ENCODE data around the gene SETD1B. TPM values are rescaled to one million over a fixed set of nuclear protein-coding genes. Genes with fewer than 3 reads are reported as not detected.
"Not testable (repeated sequence)": the region's sequence is repeated elsewhere in the genome, so short reads cannot be mapped to it uniquely, and the experiment has no call there.

The SETD1B gene
- total RNA-seq, 1 donor from 2014 or later: 19.4 TPM

DNA sequence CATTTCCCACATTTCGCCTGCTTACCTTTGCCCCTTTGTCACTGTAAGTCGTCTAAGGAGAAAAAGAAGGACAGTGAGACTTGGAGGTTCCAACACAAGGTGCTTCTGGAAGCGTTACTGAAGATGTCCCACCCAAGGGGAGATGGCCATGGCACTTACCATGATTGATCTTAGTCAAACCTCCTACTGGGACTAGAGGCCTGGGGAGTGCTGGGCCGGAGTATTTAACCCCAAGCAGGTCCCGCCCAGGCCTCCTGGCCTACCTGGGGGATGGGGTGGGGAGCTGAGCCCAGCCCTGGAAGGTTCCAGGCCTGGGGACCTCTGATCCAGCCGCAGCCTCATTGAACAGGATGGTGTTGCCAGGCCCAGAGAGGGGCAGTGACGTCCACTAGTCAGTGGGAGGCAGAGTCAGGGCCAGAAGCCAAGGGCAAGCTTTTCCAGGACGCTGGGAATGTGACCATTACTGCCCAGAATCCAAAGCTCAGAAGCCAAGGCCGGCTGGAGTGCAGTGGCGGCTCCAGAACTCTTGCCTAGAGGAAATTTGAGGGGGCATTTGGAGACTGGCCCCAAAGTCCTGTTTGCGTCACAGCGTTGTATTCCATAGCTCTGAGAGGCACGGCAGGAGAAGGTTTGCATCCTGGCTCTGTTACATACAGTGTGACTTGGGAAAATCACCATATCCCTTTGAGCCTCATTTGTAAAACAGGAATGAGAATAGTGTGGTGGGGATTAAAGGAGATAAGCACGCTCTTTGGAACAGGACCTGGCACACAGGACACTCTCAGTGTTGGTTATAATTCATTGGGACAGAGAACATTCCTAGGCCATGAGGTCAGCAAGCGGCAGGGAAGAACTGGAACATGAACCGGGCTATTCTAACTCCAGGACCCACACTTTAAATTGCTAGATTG, 55.1 kb downstream of the SETD1B start, which contains the start of gene HPD:
Gene HPD (minus strand): TSS at position 198 of the 911 bp plus-strand sequence. CDS start 36 bp downstream, at position 162.
- no peaks in the 10 kb centered on the region for H3K9me3 Mint-ChIP-seq (ENCODE audit: low read depth)
- TF ChIP-seq CTCF (IDR thresholded peaks at IDR 0.05): no peak
- DNase-seq (ENCODE audit: low spot score): no peak
- H3K27ac Mint-ChIP-seq (ENCODE audit: unreplicated experiment): peak within 1 kb of the TSS; percentile 74
- no peaks in the 10 kb centered on the region for H3K27me3 Mint-ChIP-seq (ENCODE audit: low read depth)
- peaks cover 23% of the 10 kb centered on the region for H3K4me1 Mint-ChIP-seq (ENCODE audit: low read depth)
- no peaks in the 10 kb centered on the region for H3K36me3 Mint-ChIP-seq (ENCODE audit: low read depth)
- no peak within 1 kb of the TSS for H3K4me3 Mint-ChIP-seq (ENCODE audit: unreplicated experiment)

GRCh38 chr12:121860257-121860656, 56.4 kb downstream of the SETD1B start:
- Mint-ChIP-seq H3K9me3 (ENCODE audit: low read depth) (no peaks in the 10 kb centered on the region), H3K27ac (ENCODE audit: unreplicated experiment) (no peak overlapping the region), H3K4me3 (ENCODE audit: unreplicated experiment) (no peak overlapping the region), H3K36me3 (ENCODE audit: low read depth) (no peaks in the 10 kb centered on the region), H3K4me1 (ENCODE audit: low read depth) (peaks cover 23% of the 10 kb centered on the region), H3K27me3 (ENCODE audit: low read depth) (no peaks in the 10 kb centered on the region)
- no peak for DNase-seq (ENCODE audit: low spot score)
- no peak for TF ChIP-seq CTCF (IDR thresholded peaks at IDR 0.05)

DNA sequence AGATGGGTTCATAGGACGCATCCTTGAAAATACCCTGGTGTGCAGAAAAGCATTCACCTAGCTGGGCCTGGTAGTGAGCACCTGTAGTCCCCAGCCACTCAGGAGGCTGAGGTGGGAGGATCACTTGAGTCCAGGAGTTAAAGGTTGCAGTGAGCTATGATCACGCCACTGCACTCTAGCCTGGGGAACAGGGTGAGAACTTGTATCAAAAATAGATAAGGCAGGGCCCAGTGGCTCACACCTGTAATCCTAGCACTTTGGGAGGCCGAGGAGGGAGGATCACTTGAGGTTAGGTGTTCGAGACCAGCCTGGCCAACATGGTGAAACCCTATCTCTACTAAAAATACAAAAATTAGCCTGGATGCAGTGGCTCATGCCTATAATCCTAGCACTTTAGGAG, 56.9 kb downstream of the SETD1B start:
- not testable (repeated sequence) for H3K27ac Mint-ChIP-seq (ENCODE audit: unreplicated experiment); H3K4me3 Mint-ChIP-seq (ENCODE audit: unreplicated experiment); DNase-seq (ENCODE audit: low spot score); H3K36me3 Mint-ChIP-seq (ENCODE audit: low read depth); H3K9me3 Mint-ChIP-seq (ENCODE audit: low read depth); H3K27me3 Mint-ChIP-seq (ENCODE audit: low read depth)
- H3K4me1 Mint-ChIP-seq (ENCODE audit: low read depth): peaks cover 23% of the 10 kb centered on the region

- no peak for DNase-seq (ENCODE audit: low spot score)
- Mint-ChIP-seq H3K36me3 (ENCODE audit: low read depth) (no peaks in the 10 kb centered on the region), H3K9me3 (ENCODE audit: low read depth) (no peaks in the 10 kb centered on the region), H3K27ac (ENCODE audit: unreplicated experiment) (no peak overlapping the region), H3K4me1 (ENCODE audit: low read depth) (peaks cover 23% of the 10 kb centered on the region), H3K27me3 (ENCODE audit: low read depth) (no peaks in the 10 kb centered on the region), H3K4me3 (ENCODE audit: unreplicated experiment) (peak overlapping the region; percentile 49)
- no peak for TF ChIP-seq CTCF (IDR thresholded peaks at IDR 0.05)
These were observed 57.9 kb downstream of the SETD1B start for GRCh38 chr12:121861636-121862254.

DNA sequence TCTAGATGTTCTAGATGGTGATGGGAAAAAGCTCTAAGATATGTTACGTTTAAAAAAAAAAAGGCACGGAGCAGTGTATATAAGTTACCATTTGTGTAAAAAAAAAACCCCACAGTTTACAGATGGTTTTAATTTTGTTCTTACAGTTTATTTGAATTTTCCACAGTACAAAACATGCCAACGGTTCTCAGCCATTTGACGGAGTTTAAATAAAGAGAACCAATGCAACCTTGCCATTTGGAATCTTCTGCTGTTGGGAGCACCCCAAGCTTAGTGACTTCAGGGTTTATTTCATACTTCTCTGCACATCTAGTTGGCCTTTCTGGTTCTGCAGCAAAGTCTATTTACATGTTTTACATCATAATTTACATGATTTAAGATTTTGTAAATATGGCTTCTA, 62.5 kb downstream of the SETD1B start:
- H3K36me3 Mint-ChIP-seq (ENCODE audit: low read depth): no peaks in the 10 kb centered on the region
- no peaks in the 10 kb centered on the region for H3K9me3 Mint-ChIP-seq (ENCODE audit: low read depth)
- no peak overlapping the region for H3K4me3 Mint-ChIP-seq (ENCODE audit: unreplicated experiment)
- DNase-seq (ENCODE audit: low spot score): no peak
- no peak overlapping the region for H3K27ac Mint-ChIP-seq (ENCODE audit: unreplicated experiment)
- TF ChIP-seq CTCF (IDR thresholded peaks at IDR 0.05): no peak
- H3K27me3 Mint-ChIP-seq (ENCODE audit: low read depth): no peaks in the 10 kb centered on the region
- H3K4me1 Mint-ChIP-seq (ENCODE audit: low read depth): peaks cover 10% of the 10 kb centered on the region

DNA sequence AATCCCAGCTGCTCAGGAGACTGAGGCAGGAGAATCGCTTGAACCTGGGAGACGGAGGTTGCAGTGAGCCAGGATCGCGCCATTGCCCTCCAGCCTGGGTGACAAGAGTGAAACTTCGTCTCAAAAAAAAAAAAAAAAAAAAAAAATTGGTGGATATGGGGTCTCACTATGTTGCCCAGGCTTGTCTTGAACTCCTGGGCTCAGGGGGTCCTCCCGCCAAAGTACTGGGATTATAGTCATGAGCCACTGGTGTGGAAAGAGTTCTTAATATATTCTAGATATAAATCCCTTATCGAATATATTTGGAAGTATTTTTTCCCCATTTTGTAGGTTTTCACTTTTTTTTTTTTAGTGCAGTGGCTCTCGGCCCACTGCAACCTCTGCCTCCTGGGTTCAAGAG, 65.4 kb downstream of the SETD1B start:
- H3K27ac Mint-ChIP-seq (ENCODE audit: unreplicated experiment); H3K36me3 Mint-ChIP-seq (ENCODE audit: low read depth); H3K9me3 Mint-ChIP-seq (ENCODE audit: low read depth); H3K4me1 Mint-ChIP-seq (ENCODE audit: low read depth); H3K4me3 Mint-ChIP-seq (ENCODE audit: unreplicated experiment); DNase-seq (ENCODE audit: low spot score); H3K27me3 Mint-ChIP-seq (ENCODE audit: low read depth): not testable (repeated sequence)

Measured in chondrocyte (in vitro differentiated cells).